ENCODE measurements around the gene MDK. TPM values are rescaled to one million over a fixed set of nuclear protein-coding genes. Genes with fewer than 3 reads are reported as not detected.
A peak's percentile ranks its signal among the peaks of the same experiment; 100 is the strongest.

The MDK gene
- total RNA-seq, 1 donor from 2014 or later: 24.7 TPM

DNA sequence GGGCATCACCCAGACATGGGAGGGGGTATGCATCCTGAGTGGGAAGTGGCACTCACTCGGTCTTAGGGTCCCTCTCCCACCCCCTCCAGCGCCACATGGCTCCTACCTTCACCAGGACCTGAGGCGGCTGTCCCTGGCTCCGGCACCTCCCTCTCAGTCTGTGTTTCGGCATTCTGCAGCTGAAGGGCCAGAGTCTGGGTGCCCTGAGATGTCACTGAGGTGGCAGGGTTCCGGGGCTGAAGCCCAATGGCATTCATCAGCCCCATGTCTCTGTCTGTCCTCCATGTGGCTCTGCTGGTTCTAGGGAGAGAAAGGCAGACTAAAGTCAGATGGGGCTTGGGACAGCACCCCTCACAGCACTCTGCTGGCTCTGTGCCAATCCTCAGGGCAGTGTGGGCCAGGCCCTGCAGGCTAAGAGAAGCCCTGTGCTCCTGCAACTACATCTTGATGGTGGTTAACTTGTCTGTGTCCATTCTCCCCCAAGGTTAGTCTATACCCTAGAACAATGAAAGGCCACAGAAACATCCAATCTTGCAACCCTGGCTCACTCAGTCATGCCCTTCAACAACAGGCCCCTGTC, 27.0 kb downstream of the MDK start:
- Histone ChIP-seq H3K9me3 (no peaks in the 10 kb centered on the region), H3K36me3 (peaks cover 85% of the 10 kb centered on the region)
- peak; percentile 43 for DNase-seq

DNA sequence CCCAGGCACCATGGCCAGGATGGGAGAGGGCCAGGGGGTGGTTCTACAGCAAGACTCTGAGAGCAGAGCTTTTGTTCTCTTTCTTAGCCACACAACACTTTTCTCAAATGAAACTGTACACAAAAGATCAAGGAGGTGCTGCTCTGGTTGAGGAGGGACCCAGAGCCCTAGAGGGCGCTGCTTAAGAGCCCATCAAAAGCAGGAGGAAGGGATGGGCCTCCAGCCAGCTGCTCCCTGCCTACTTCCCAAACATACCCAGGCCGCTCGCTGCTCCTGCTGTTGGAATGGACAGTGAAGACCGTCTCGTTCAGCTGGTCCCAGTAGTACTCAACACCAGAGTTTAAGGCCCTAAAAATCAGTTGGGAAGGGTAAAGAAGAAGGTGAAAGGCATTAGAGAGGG, 28.6 kb downstream of the MDK start:
- Histone ChIP-seq H3K4me3 (no peak overlapping the region), H3K36me3 (peaks cover 87% of the 10 kb centered on the region), H3K4me1 (no peaks in the 10 kb centered on the region), H3K27me3 (no peaks in the 10 kb centered on the region), H3K9me3 (no peaks in the 10 kb centered on the region), H3K27ac (no peak overlapping the region)
- DNase-seq (peak; percentile 27), ATAC-seq (no peak)
- TF ChIP-seq, protein P1, sequence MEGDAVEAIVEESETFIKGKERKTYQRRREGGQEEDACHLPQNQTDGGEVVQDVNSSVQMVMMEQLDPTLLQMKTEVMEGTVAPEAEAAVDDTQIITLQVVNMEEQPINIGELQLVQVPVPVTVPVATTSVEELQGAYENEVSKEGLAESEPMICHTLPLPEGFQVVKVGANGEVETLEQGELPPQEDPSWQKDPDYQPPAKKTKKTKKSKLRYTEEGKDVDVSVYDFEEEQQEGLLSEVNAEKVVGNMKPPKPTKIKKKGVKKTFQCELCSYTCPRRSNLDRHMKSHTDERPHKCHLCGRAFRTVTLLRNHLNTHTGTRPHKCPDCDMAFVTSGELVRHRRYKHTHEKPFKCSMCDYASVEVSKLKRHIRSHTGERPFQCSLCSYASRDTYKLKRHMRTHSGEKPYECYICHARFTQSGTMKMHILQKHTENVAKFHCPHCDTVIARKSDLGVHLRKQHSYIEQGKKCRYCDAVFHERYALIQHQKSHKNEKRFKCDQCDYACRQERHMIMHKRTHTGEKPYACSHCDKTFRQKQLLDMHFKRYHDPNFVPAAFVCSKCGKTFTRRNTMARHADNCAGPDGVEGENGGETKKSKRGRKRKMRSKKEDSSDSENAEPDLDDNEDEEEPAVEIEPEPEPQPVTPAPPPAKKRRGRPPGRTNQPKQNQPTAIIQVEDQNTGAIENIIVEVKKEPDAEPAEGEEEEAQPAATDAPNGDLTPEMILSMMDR (IDR thresholded peaks at IDR 0.05): no peak
- intact Hi-C loops (cut with DNase I): no loop called here

More for the DNA sequence above, 27.0 kb downstream of the MDK start:
- no peak overlapping the region for H3K27ac ChIP-seq
- intact Hi-C loops (cut with DNase I): no loop called here
- TF ChIP-seq, protein P1 (IDR thresholded peaks at IDR 0.05): no peak
- H3K4me3 ChIP-seq: no peak overlapping the region
- no peaks in the 10 kb centered on the region for H3K27me3 ChIP-seq
- no peaks in the 10 kb centered on the region for H3K4me1 ChIP-seq
- ATAC-seq: no peak

DNA sequence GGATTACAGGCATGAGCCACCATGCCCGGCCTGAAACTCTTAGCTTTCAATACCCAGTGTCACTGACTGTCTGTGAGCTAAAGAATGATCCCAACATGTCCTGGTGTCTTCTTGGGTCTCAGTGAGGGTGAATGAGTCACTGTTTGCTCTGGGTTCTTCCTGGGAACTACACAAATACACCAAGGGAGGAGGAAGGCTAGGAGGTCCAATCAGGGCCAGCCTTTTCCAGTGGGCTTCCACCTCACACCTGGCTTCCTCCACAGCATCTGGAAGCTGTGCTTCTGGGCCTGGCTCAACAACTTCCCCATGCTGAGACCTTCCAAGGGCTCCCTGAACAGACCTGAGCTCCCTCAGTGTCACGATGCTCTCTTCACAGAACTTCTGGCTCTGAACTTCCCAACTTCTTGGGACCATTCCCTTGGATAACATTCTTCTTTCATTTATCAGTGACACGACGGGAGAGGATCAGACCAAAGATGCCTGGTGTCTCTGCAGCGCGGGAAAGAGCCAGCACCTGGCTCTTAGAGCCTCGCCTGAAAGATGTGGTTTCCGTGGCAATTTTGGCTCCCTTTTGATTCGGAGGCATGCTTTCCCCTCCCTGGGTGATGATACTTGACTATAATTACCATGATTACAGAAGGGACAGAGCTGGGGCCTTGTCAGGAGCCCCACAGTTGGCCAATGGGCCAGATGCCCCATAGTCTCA, 32.4 kb downstream of the MDK start:
- Histone ChIP-seq H3K36me3 (peaks cover 80% of the 10 kb centered on the region), H3K4me3 (no peak overlapping the region), H3K27ac (no peak overlapping the region), H3K4me1 (no peaks in the 10 kb centered on the region), H3K27me3 (no peaks in the 10 kb centered on the region), H3K9me3 (no peaks in the 10 kb centered on the region)
- TF ChIP-seq, protein P1 (IDR thresholded peaks at IDR 0.05): no peak
- DNase-seq: peak; percentile 8
- intact Hi-C loops (cut with DNase I): no loop called here
- ATAC-seq: no peak

DNA sequence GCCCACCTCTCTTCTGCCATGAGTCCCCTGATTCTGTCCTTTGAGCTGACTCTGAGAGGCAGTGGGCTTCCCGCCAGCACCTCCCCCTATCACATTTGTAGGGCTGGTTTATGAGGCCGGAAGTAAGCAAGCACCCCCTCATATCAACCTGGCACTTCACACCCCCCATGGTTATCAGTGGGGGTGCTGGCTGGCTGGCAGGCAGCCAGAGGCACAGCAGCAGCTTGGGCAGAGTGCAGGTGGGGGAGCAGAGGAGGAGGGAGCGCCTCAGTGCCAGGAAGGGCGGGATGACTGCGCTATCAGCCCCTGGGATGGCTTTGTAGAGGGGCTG, 33.0 kb downstream of the MDK start:
- Histone ChIP-seq H3K4me1 (no peaks in the 10 kb centered on the region), H3K4me3 (no peak overlapping the region), H3K36me3 (peaks cover 75% of the 10 kb centered on the region), H3K27ac (no peak overlapping the region), H3K9me3 (no peaks in the 10 kb centered on the region), H3K27me3 (no peaks in the 10 kb centered on the region)
- TF ChIP-seq, protein P1 (IDR thresholded peaks at IDR 0.05): no peak
- intact Hi-C loops (cut with DNase I): no loop called here
- DNase-seq: peak; percentile 51
- ATAC-seq: no peak

DNA sequence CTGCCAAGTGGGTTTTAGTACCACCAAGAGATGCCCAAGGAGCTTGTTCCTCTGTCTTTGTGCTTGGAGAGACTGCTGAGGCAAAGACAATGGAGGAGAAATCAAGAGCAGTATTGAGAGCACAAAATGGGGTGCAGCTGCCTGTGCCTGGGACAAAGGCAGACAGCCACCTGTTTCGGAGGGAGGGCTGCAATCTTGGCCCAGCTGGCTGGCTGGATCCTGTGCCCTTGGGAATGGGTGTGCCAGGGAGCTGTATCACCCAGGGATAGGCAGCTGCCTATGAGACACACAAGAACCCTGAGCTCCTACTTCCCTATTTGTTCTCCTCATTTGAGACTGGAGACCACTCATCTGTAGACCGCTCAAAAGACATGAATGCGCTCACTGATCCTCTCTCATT, 33.4 kb downstream of the MDK start:
- peaks cover 70% of the 10 kb centered on the region for H3K36me3 ChIP-seq
- intact Hi-C loops (cut with DNase I): no loop called here
- ATAC-seq (no peak), DNase-seq (peak; percentile 6)
- H3K9me3 ChIP-seq: no peaks in the 10 kb centered on the region
- no peaks in the 10 kb centered on the region for H3K4me1 ChIP-seq
- H3K27me3 ChIP-seq: no peaks in the 10 kb centered on the region
- TF ChIP-seq, protein P1 (IDR thresholded peaks at IDR 0.05): no peak
- no peak overlapping the region for H3K4me3 ChIP-seq
- H3K27ac ChIP-seq: no peak overlapping the region

Measured in upper lobe of right lung (tissue), 1 donor.